Islet of Langerhans (tissue), 1 donor: ENCODE data around the gene RNU1-3.

Experiments
- FAIRE-seq: peaks from one replicate; lab custom pipeline; 2011; peaks lifted over from hg19 to GRCh38; lab: Jason Lieb, UNC

The RNU1-3 gene

GRCh38 chr1:16617778-16618580 lies 48.8 kb downstream of the RNU1-3 start:
- no peak for FAIRE-seq

- no peak for FAIRE-seq
These were observed 49.6 kb downstream of the RNU1-3 start for GRCh38 chr1:16617114-16617631.
